H9 (cell line): Measurements from ENCODE around the gene TAF1. TPM values are rescaled to one million over a fixed set of nuclear protein-coding genes. Genes with fewer than 3 reads are reported as not detected.
A peak's percentile ranks its signal among the peaks of the same experiment; 100 is the strongest.

Experiments used
- DNase-seq: peaks from one replicate; pipeline ENCODE4 v3.0.0-alpha.2; 2017
- H2AFZ ChIP-seq: one replicate; pipeline ENCODE4 v1.6.1; 2013; ENCODE audit warnings: mild to moderate bottlenecking, low read length, control low read depth, moderate library complexity
- H2AK5ac ChIP-seq: 2 replicates; pipeline ENCODE4 v1.6.1; 2013; ENCODE audit warnings: low read length, control low read depth, mixed read lengths; ENCODE audit not compliant: insufficient read length
- H2BK120ac ChIP-seq: one replicate; pipeline ENCODE4 v1.6.1; 2013; ENCODE audit warnings: low read depth, mild to moderate bottlenecking, low read length, control low read depth, inconsistent platforms; ENCODE audit not compliant: poor library complexity, severe bottlenecking
- H2BK12ac ChIP-seq: 2 replicates; pipeline ENCODE4 v1.6.1; 2013; ENCODE audit warnings: low read length, control low read depth, mixed read lengths, low read depth; ENCODE audit not compliant: insufficient read length
- H2BK15ac ChIP-seq: 2 replicates; pipeline ENCODE4 v1.6.1; 2013; ENCODE audit warnings: low read depth, low read length, control low read depth
- H2BK20ac ChIP-seq: one replicate; pipeline ENCODE4 v1.6.1; 2013; ENCODE audit warnings: low read depth, mild to moderate bottlenecking, low read length, control low read depth, inconsistent platforms; ENCODE audit not compliant: poor library complexity, severe bottlenecking
- H2BK5ac ChIP-seq: 2 replicates; pipeline ENCODE4 v1.6.1; 2013; ENCODE audit warnings: low read length, control low read depth, mixed read lengths; ENCODE audit not compliant: insufficient read length
- H3K14ac ChIP-seq: 2 replicates; pipeline ENCODE4 v1.6.1; 2013; ENCODE audit warnings: low read length, control low read depth; ENCODE audit not compliant: insufficient read depth
- H3K18ac ChIP-seq: 2 replicates; pipeline ENCODE4 v1.6.1; 2013; ENCODE audit warnings: low read depth, mild to moderate bottlenecking, mixed read lengths, low read length, control low read depth; ENCODE audit not compliant: insufficient read length
- H3K23ac ChIP-seq: 2 replicates; pipeline ENCODE4 v1.6.1; 2013; ENCODE audit warnings: low read length, control low read depth, mixed read lengths, low read depth; ENCODE audit not compliant: insufficient read length
- H3K23me2 ChIP-seq: 2 replicates; pipeline ENCODE4 v1.6.1; 2013; ENCODE audit warnings: low read depth, mild to moderate bottlenecking, mixed read lengths, low read length, control low read depth; ENCODE audit not compliant: insufficient read length, poor library complexity, severe bottlenecking
- H3K27ac ChIP-seq: 2 replicates; pipeline ENCODE4 v1.5.1; 2013; ENCODE audit warnings: low read length, control low read depth, mixed read lengths, low read depth; ENCODE audit not compliant: insufficient read length
- H3K27me3 ChIP-seq: 2 replicates; pipeline ENCODE4 v1.6.1; 2013; ENCODE audit warnings: low read length, control low read depth, inconsistent platforms; ENCODE audit not compliant: insufficient read depth
- H3K4ac ChIP-seq: 2 replicates; pipeline ENCODE4 v1.6.1; 2013; ENCODE audit warnings: low read depth, mild to moderate bottlenecking, control low read depth, inconsistent platforms, low read length, moderate library complexity
- H3K4me1 ChIP-seq: 2 replicates; pipeline ENCODE4 v1.6.1; 2013; ENCODE audit warnings: low read length, control low read depth, inconsistent platforms; ENCODE audit not compliant: insufficient read depth
- H3K4me2 ChIP-seq: 2 replicates; pipeline ENCODE4 v1.6.1; 2013; ENCODE audit warnings: low read length, control low read depth, mixed read lengths; ENCODE audit not compliant: insufficient read length, insufficient read depth
- H3K56ac ChIP-seq: 2 replicates; pipeline ENCODE4 v1.6.1; 2013; ENCODE audit warnings: low read depth, mild to moderate bottlenecking, mixed read lengths, low read length, control low read depth; ENCODE audit not compliant: insufficient read length
- H3K79me1 ChIP-seq: 2 replicates; pipeline ENCODE4 v1.6.1; 2013; ENCODE audit warnings: low read depth, mild to moderate bottlenecking, moderate library complexity, low read length, control low read depth, inconsistent platforms; ENCODE audit not compliant: insufficient read depth, poor library complexity, severe bottlenecking
- H3K79me2 ChIP-seq: 2 replicates; pipeline ENCODE4 v1.6.1; 2013; ENCODE audit warnings: low read length, control low read depth, inconsistent platforms; ENCODE audit not compliant: insufficient read depth
- H3K9ac ChIP-seq: 2 replicates; pipeline ENCODE4 v1.6.1; 2013; ENCODE audit warnings: low read length, control low read depth, mixed read lengths; ENCODE audit not compliant: insufficient read length; ENCODE audit errors: extremely low read depth
- H3K9me3 ChIP-seq: one replicate; pipeline ENCODE4 v1.6.1; 2013; ENCODE audit warnings: low read depth, low read length, inconsistent platforms; ENCODE audit not compliant: control insufficient read depth
- H3T11ph ChIP-seq: one replicate; pipeline ENCODE4 v1.6.1; 2013; ENCODE audit warnings: mild to moderate bottlenecking, low read length, control low read depth, inconsistent platforms
- H4K20me1 ChIP-seq: one replicate; pipeline ENCODE4 v1.6.1; 2013; ENCODE audit not compliant: control insufficient read depth, insufficient read length, insufficient read depth
- H4K5ac ChIP-seq: 2 replicates; pipeline ENCODE4 v1.6.1; 2013; ENCODE audit warnings: low read depth, mild to moderate bottlenecking, mixed read lengths, low read length, control low read depth; ENCODE audit not compliant: insufficient read length
- H4K8ac ChIP-seq: replicated peaks from 2 replicates; pipeline ENCODE4 v1.6.1; 2013; ENCODE audit warnings: low read length, control low read depth, mixed read lengths, low read depth; ENCODE audit not compliant: insufficient read length
- H4K91ac ChIP-seq: 2 replicates; pipeline ENCODE4 v1.6.1; 2013; ENCODE audit warnings: low read depth, mild to moderate bottlenecking, moderate library complexity, mixed read lengths, low read length, control low read depth; ENCODE audit not compliant: insufficient read length
- H3K27ac Mint-ChIP-seq, 3 experiments: 2 replicates in 2 of 3; 3 replicates in 1 of 3; pipeline ENCODE4 v1.8.0; 2020 to 2021; ENCODE audit warnings: mixed read lengths in 3 of 3, mild to moderate bottlenecking in 1 of 3, moderate library complexity in 1 of 3
- H3K27me3 Mint-ChIP-seq: 2 replicates; pipeline ENCODE4 v1.8.0; 2021; ENCODE audit warnings: low read depth, mild to moderate bottlenecking, moderate library complexity, mixed read lengths
- H3K36me3 Mint-ChIP-seq, 3 experiments: 2 replicates in 2 of 3; 3 replicates in 1 of 3; pipeline ENCODE4 v1.8.0; 2020 to 2021; ENCODE audit warnings: low read depth in 3 of 3, mixed read lengths in 3 of 3; ENCODE audit not compliant: insufficient read depth in 1 of 3
- H3K4me1 Mint-ChIP-seq, 2 experiments: 2 replicates each; pipeline ENCODE4 v1.8.0; 2020; ENCODE audit warnings: mixed read lengths in 2 of 2
- H3K4me3 Mint-ChIP-seq, 2 experiments: 2 replicates in 1 of 2; 3 replicates in 1 of 2; pipeline ENCODE4 v1.8.0; 2020 to 2021; ENCODE audit warnings: mild to moderate bottlenecking in 2 of 2, mixed read lengths in 2 of 2, moderate library complexity in 1 of 2
- H3K9me3 Mint-ChIP-seq, 2 experiments: 2 replicates in 1 of 2; 3 replicates in 1 of 2; pipeline ENCODE4 v1.8.0; 2020; ENCODE audit warnings: mild to moderate bottlenecking in 2 of 2, mixed read lengths in 2 of 2, moderate library complexity in 1 of 2
- CTCF ChIP-seq: fragments of 200-600 bp; sonication (generic); conservative IDR thresholded peaks from 3 replicates; pipeline ENCODE4 v1.8.0; 2021; ENCODE audit warnings: antibody characterized with exemption, mild to moderate bottlenecking
- WGBS: extraction: QIAGEN DNeasy Blood & Tissue Kit; methylation state at CpG from one replicate; pipeline ENCODE4 v1.1.7; 2013; ENCODE audit warnings: missing lambda C conversion rate, low lambda C conversion rate, mixed read lengths; ENCODE audit not compliant: insufficient read length; ENCODE audit errors: extremely low coverage; 5-methylcytosine and 5-hydroxymethylcytosine counted together
- total RNA-seq: library from RNA; stranded (reverse); gene quantifications from 2 replicates; pipeline ENCODE4 v1.2.1, GENCODE V29; 2021

TAF1 gene
- total RNA-seq, 1 experiment from 2014 or later: 32.2 TPM

- no peak overlapping the region for H3K23ac ChIP-seq
- no peak overlapping the region for H2BK5ac ChIP-seq
- TF ChIP-seq CTCF: no peak
- Mint-ChIP-seq H3K4me3 (peak overlapping the region; percentile 90 to 95), H3K4me1 (peaks cover 6 to 11% of the 10 kb centered on the region in 2 experiments; a peak in 3 of 4 replicates), H3K27ac (peak overlapping the region; percentile 96 to 98 (median 98)), H3K27me3 (no peaks in the 10 kb centered on the region; the same call in 1 of the 2 replicates), H3K36me3 (peaks cover 13 to 32% (median 24%) of the 10 kb centered on the region in 3 experiments), H3K9me3 (peaks cover 62 to 65% of the 10 kb centered on the region in 2 experiments)
- H2BK15ac ChIP-seq: no peak overlapping the region
- no peaks in the 10 kb centered on the region for H3K4me1 ChIP-seq
- no peak overlapping the region for H4K5ac ChIP-seq
- peak overlapping the region; percentile 82 for H3K18ac ChIP-seq
- H2BK20ac ChIP-seq: no peak overlapping the region
- no peaks in the 10 kb centered on the region for H3K9me3 ChIP-seq
- no peak overlapping the region for H3T11ph ChIP-seq
- peak overlapping the region; percentile 59 for H3K4me2 ChIP-seq
- no peak overlapping the region for H4K91ac ChIP-seq
- H3K27ac ChIP-seq: no peak overlapping the region
- H3K4ac ChIP-seq: no peak overlapping the region; the same call in 1 of the 2 replicates
- peak overlapping the region; percentile 82; the same call in 1 of the 2 replicates for H3K14ac ChIP-seq
- DNase-seq: no peak
- no peaks in the 10 kb centered on the region for H3K79me1 ChIP-seq
- H4K20me1 ChIP-seq: no peaks in the 10 kb centered on the region
- no peak overlapping the region for H2AFZ ChIP-seq
- H3K23me2 ChIP-seq: peaks cover 8% of the 10 kb centered on the region
- WGBS: no CpG with 5 or more reads among the region's 16 CpGs
- H3K9ac ChIP-seq: peak overlapping the region; percentile 82
- no peaks in the 10 kb centered on the region for H3K27me3 ChIP-seq
- no peak overlapping the region for H2AK5ac ChIP-seq
- H4K8ac ChIP-seq: no peak overlapping the region
- no peak overlapping the region for H3K56ac ChIP-seq
- peaks cover 4% of the 10 kb centered on the region; the same call in 1 of the 2 replicates for H3K79me2 ChIP-seq
- H2BK12ac ChIP-seq: no peak overlapping the region
- H2BK120ac ChIP-seq: no peak overlapping the region
Observed at GRCh38 chrX:71365356-71365874, 742 bp upstream of the TAF1 start.
